ENCODE data around the gene SMIM1. TPM values are rescaled to one million over a fixed set of nuclear protein-coding genes. Genes with fewer than 3 reads are reported as not detected.

Gene SMIM1
- total RNA-seq, 2 experiments from 2014 or later: 3.8 to 4.3 TPM

- no peaks in the 10 kb centered on the region for H3K4me1 ChIP-seq (ENCODE audit: insufficient read depth, low read length, poor library complexity, severe bottlenecking)
- no peak overlapping the region for H2AFZ ChIP-seq (ENCODE audit: low read length)
- no peaks in the 10 kb centered on the region for H3K79me2 ChIP-seq (ENCODE audit: insufficient read depth, low read depth, low read length)
- H4K20me1 ChIP-seq (ENCODE audit: insufficient read depth, low read length): no peaks in the 10 kb centered on the region
- no peak overlapping the region for H3K27ac ChIP-seq (ENCODE audit: low read depth, low read length, poor library complexity, severe bottlenecking)
- no peaks in the 10 kb centered on the region for H3K9me3 ChIP-seq (ENCODE audit: low read length)
- H3K36me3 ChIP-seq (ENCODE audit: insufficient read depth, low read length): no peaks in the 10 kb centered on the region
- no peak overlapping the region for H3K4me2 ChIP-seq (ENCODE audit: low read length)
- intact Hi-C loops (cut with micrococcal nuclease; ENCODE audit: unreplicated experiment): no loop called here
- no peak overlapping the region for H3K4me3 ChIP-seq (ENCODE audit: low read depth, low read length, poor library complexity, severe bottlenecking)
- TF ChIP-seq CTCF (conservative IDR thresholded peaks at IDR 0.05; ENCODE audit: low read length) (no peak), EZH2phosphoT487 (IDR thresholded peaks at IDR 0.05; ENCODE audit: borderline replicate concordance, low read depth, low read length) (no peak)
- no TSS peak for BruUV-seq (replicated peaks)
- H3K9me2 ChIP-seq (ENCODE audit: insufficient read depth, low read length): no peaks in the 10 kb centered on the region
- DNase-seq (ENCODE audit: low spot score): no peak
- POLR2A ChIA-PET: no interaction called here
- CTCF ChIA-PET (ENCODE audit: unreplicated experiment): no interaction called here
Measured at GRCh38 chr1:3761296-3762010, 11.1 kb upstream of the SMIM1 start.

DNA sequence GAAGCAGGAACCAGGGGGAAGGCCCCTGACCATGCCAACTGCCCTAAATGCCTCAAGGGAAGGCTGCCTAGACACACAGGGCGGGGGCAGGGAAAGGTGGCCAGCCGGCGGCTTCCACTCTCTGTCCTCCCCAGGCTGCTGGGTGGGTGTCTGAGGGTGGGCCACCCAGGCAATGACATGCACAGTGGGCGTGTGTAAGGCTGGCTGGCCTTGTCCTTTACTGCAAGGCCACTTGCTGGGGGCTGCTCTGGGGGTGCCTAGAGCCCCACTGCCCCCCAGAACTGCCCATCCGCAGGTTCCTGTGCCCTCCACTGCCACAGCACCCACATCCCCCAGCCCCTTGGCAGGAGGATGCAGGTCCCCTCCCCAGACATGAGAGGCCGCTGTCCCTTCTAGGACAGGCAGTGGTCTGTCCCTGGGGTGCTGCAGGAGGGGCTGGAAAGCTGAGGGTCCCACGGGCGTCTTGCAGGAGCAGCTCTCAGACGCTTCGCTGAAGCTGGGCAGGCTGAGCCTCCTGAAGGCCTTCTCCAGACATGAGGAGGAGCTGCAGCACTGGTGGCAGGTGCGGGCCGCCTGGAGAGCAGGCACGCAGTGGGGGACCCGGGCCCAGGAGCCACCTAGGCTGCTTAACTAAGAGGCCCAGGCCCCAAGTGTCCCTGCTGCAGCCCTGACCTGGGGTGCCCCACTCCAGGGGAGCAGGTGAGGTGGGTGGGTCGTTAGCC, 10.2 kb upstream of the SMIM1 start:
- no peak for DNase-seq (ENCODE audit: low spot score)
- no peak for TF ChIP-seq CTCF (conservative IDR thresholded peaks at IDR 0.05; ENCODE audit: low read length)
- TF ChIP-seq EZH2phosphoT487 (IDR thresholded peaks at IDR 0.05; ENCODE audit: borderline replicate concordance, low read depth, low read length): no peak
- H3K79me2 ChIP-seq (ENCODE audit: insufficient read depth, low read depth, low read length): no peaks in the 10 kb centered on the region
- intact Hi-C loops (cut with micrococcal nuclease; ENCODE audit: unreplicated experiment): no loop called here
- H3K4me3 ChIP-seq (ENCODE audit: low read depth, low read length, poor library complexity, severe bottlenecking): no peak overlapping the region
- POLR2A ChIA-PET: no interaction called here
- H3K4me1 ChIP-seq (ENCODE audit: insufficient read depth, low read length, poor library complexity, severe bottlenecking): no peaks in the 10 kb centered on the region
- no peak overlapping the region for H3K4me2 ChIP-seq (ENCODE audit: low read length)
- no peaks in the 10 kb centered on the region for H4K20me1 ChIP-seq (ENCODE audit: insufficient read depth, low read length)
- no peaks in the 10 kb centered on the region for H3K9me3 ChIP-seq (ENCODE audit: low read length)
- H3K36me3 ChIP-seq (ENCODE audit: insufficient read depth, low read length): no peaks in the 10 kb centered on the region
- no TSS peak for BruUV-seq (replicated peaks)
- H3K27ac ChIP-seq (ENCODE audit: low read depth, low read length, poor library complexity, severe bottlenecking): no peak overlapping the region
- H3K9me2 ChIP-seq (ENCODE audit: insufficient read depth, low read length): no peaks in the 10 kb centered on the region
- CTCF ChIA-PET (ENCODE audit: unreplicated experiment): no interaction called here
- H2AFZ ChIP-seq (ENCODE audit: low read length): no peak overlapping the region

- Histone ChIP-seq H3K4me2 (ENCODE audit: low read length) (no peak overlapping the region), H3K9me2 (ENCODE audit: insufficient read depth, low read length) (no peaks in the 10 kb centered on the region), H3K9me3 (ENCODE audit: low read length) (no peaks in the 10 kb centered on the region), H3K27ac (ENCODE audit: low read depth, low read length, poor library complexity, severe bottlenecking) (no peak overlapping the region), H3K4me1 (ENCODE audit: insufficient read depth, low read length, poor library complexity, severe bottlenecking) (no peaks in the 10 kb centered on the region), H2AFZ (ENCODE audit: low read length) (no peak overlapping the region), H3K79me2 (ENCODE audit: insufficient read depth, low read depth, low read length) (no peaks in the 10 kb centered on the region), H4K20me1 (ENCODE audit: insufficient read depth, low read length) (no peaks in the 10 kb centered on the region), H3K4me3 (ENCODE audit: low read depth, low read length, poor library complexity, severe bottlenecking) (no peak overlapping the region), H3K36me3 (ENCODE audit: insufficient read depth, low read length) (no peaks in the 10 kb centered on the region)
- no TSS peak for BruUV-seq (replicated peaks)
- TF ChIP-seq CTCF (conservative IDR thresholded peaks at IDR 0.05; ENCODE audit: low read length) (no peak), EZH2phosphoT487 (IDR thresholded peaks at IDR 0.05; ENCODE audit: borderline replicate concordance, low read depth, low read length) (no peak)
- no peak for DNase-seq (ENCODE audit: low spot score)
- ChIA-PET CTCF (ENCODE audit: unreplicated experiment) (no interaction called here), POLR2A (no interaction called here)
- intact Hi-C loops (cut with micrococcal nuclease; ENCODE audit: unreplicated experiment): no loop called here
Measured at GRCh38 chr1:3762873-3763228, 9.7 kb upstream of the SMIM1 start.

All from OCI-LY7 (cell line).